Measurements from ENCODE around the gene RAC2. TPM values are rescaled to one million over a fixed set of nuclear protein-coding genes. Genes with fewer than 3 reads are reported as not detected.

The RAC2 gene
- total and polyA plus RNA-seq, 9 of the 15 experiments (the other 6 are each of a cell fraction or from before 2014, with no cell fraction given) = 22.7 to 103 (median 43.3) TPM

DNA sequence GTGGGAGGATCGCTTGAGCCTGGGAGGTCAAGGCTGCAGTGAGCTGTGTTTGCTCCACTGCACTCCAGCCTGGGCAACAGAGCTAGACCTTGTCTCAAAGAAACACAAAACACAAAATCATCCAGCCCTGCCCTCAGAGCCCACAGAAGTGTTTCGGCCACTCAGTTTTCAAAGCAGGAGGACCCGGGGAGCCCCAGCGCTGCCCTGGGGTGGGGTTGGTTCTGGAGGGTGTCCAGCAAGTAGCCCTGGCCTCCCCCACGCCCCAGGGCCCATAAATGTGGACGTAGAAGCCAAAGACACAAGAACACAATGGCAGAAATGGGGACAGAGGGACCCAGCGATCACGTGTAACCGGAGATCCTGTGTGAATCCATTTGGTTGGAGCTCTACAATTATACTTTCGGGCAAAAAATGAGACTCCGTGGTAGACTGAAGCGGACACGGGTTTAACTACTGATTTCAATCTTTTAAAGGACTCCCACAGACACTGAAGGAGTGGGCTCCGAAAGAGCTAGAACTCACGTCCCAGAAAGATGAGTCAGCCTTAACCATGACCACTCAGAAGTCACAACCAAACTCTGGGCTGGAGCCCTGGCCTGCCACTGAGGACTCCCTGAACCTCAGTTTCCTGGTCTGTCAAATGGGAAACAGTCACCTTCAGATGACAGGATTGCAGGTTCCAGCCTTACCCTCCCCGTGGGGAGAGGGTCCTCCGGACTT is 29.2 kb upstream of the RAC2 start (continued):
- TF ChIP-seq, protein P1, sequence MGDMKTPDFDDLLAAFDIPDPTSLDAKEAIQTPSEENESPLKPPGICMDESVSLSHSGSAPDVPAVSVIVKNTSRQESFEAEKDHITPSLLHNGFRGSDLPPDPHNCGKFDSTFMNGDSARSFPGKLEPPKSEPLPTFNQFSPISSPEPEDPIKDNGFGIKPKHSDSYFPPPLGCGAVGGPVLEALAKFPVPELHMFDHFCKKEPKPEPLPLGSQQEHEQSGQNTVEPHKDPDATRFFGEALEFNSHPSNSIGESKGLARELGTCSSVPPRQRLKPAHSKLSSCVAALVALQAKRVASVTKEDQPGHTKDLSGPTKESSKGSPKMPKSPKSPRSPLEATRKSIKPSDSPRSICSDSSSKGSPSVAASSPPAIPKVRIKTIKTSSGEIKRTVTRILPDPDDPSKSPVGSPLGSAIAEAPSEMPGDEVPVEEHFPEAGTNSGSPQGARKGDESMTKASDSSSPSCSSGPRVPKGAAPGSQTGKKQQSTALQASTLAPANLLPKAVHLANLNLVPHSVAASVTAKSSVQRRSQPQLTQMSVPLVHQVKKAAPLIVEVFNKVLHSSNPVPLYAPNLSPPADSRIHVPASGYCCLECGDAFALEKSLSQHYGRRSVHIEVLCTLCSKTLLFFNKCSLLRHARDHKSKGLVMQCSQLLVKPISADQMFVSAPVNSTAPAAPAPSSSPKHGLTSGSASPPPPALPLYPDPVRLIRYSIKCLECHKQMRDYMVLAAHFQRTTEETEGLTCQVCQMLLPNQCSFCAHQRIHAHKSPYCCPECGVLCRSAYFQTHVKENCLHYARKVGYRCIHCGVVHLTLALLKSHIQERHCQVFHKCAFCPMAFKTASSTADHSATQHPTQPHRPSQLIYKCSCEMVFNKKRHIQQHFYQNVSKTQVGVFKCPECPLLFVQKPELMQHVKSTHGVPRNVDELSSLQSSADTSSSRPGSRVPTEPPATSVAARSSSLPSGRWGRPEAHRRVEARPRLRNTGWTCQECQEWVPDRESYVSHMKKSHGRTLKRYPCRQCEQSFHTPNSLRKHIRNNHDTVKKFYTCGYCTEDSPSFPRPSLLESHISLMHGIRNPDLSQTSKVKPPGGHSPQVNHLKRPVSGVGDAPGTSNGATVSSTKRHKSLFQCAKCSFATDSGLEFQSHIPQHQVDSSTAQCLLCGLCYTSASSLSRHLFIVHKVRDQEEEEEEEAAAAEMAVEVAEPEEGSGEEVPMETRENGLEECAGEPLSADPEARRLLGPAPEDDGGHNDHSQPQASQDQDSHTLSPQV (IDR thresholded peaks at IDR 0.05) = 0 out of 2 replicates have a peak, but pooled peaks have one; percentile 21
- no peak for TF ChIP-seq NCOA6 (IDR thresholded peaks at IDR 0.05)
- peak in 1 of 2 experiments; percentile 39; a peak in 1 of 4 replicates for TF ChIP-seq MAZ (CRISPR knock-in tag; conservative IDR thresholded peaks at IDR 0.05 in 1 of 2, IDR thresholded peaks at IDR 0.05 in 1 of 2)
- TF ChIP-seq ZNF584 (CRISPR knock-in tag; IDR thresholded peaks at IDR 0.05; ENCODE audit: low read depth) = 0 out of 2 replicates have a peak, but pooled peaks have one; percentile 31
- TF ChIP-seq TCF7L2 (IDR thresholded peaks at IDR 0.05; ENCODE audit: low read depth, low read length) = no peak
- TF ChIP-seq ZNF518B (CRISPR knock-in tag; IDR thresholded peaks at IDR 0.05) = no peak
- peak; percentile 64 for TF ChIP-seq NFE2 (IDR thresholded peaks at IDR 0.05; ENCODE audit: low read depth)
- TF ChIP-seq, protein P2, sequence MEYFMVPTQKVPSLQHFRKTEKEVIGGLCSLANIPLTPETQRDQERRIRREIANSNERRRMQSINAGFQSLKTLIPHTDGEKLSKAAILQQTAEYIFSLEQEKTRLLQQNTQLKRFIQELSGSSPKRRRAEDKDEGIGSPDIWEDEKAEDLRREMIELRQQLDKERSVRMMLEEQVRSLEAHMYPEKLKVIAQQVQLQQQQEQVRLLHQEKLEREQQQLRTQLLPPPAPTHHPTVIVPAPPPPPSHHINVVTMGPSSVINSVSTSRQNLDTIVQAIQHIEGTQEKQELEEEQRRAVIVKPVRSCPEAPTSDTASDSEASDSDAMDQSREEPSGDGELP (CRISPR knock-in tag; IDR thresholded peaks at IDR 0.05; ENCODE audit: borderline replicate concordance) = peak; percentile 22; the same call in 1 of the 2 replicates
- TF ChIP-seq HINFP (tag; conservative IDR thresholded peaks at IDR 0.05; ENCODE audit: low read depth) = no peak
- peak; percentile 78 to 88 for TF ChIP-seq KDM1A (IDR thresholded peaks at IDR 0.05)
- TF ChIP-seq RCOR1 (IDR thresholded peaks at IDR 0.05; ENCODE audit: borderline replicate concordance in 1 of 2, low read depth in 2 of 2, low read length in 2 of 2) = peak in 1 of 2 experiments; percentile 79; a peak in 2 of 4 replicates
- 0 out of 2 replicates have a peak, but pooled peaks have one; percentile 20 for TF ChIP-seq ATF7 (IDR thresholded peaks at IDR 0.05)
- 0 out of 2 replicates have a peak, but pooled peaks have one; percentile 40 for TF ChIP-seq JUN (IDR thresholded peaks at IDR 0.05; ENCODE audit: borderline replicate concordance, low read depth, low read length)
- TF ChIP-seq JUN (CRISPR knock-in tag; IDR thresholded peaks at IDR 0.05; ENCODE audit: borderline replicate concordance) = no peak
- no peak for TF ChIP-seq HOXB6 (CRISPR knock-in tag; IDR thresholded peaks at IDR 0.05; ENCODE audit: borderline replicate concordance)
- TF ChIP-seq CBX1 (IDR thresholded peaks at IDR 0.05; ENCODE audit: low read depth) = no peak

All from K562 (cell line).